NCI-H2196 (cell line): ENCODE measurements around the gene STK38L.
"Not testable (repeated sequence)": the region's sequence is repeated elsewhere in the genome, so short reads cannot be mapped to it uniquely, and the experiment has no call there.

Source experiments
- DNase-seq: peaks from one replicate; lab custom pipeline; 2025; ENCODE audit not compliant: unreplicated experiment; lab: John Stamatoyannopoulos, UW

STK38L gene

DNA sequence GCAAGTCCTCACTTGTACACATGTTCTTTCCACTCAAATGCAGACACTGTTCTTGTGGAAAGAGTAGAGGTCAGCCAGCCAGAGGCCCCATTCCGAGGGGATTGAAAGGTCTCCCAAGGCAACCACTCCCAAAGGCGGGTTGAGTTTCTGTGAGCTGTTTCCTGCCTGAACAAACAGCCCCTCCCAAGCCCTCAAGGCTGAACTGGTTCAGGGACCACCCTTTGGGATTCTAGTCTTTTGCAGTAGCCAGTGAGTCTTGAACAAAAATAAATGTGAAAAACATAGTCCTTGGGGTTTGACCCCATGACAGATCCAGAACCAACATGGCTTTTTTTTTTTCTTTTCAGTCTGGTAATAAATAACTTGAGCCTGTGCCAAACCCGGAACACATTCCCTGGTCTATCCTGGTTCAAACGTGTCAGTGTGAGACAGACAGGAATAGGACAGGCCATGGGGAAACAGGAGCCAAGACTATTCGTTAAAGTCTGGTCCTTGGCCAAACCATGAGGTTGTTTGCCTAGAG lies 17.6 kb upstream of the STK38L start:
- DNase-seq: peak; percentile 58

- no peak for DNase-seq
Observed at GRCh38 chr12:27229367-27229766, 14.7 kb upstream of the STK38L start.

- DNase-seq: not testable (repeated sequence)
Observed at GRCh38 chr12:27231374-27231773, 12.7 kb upstream of the STK38L start.

DNA sequence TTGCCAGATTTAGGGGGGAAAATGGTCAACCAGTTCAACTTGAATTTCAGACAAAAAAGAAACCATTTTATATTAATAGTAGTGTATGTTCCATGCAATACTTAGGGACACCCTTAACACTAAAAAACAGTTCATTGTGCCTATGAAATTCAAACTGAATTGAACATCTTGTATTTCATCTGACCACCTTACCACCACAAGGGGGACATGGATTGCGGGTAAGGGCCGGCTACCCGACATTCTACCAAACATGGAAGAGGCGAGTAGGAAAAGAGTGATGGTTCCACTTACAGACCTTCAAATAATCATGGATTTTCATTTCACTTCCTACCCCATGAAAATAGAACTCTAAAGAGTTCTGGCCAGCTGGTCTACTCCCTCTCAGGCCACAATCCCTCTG lies 10.3 kb upstream of the STK38L start:
- DNase-seq: no peak

DNA sequence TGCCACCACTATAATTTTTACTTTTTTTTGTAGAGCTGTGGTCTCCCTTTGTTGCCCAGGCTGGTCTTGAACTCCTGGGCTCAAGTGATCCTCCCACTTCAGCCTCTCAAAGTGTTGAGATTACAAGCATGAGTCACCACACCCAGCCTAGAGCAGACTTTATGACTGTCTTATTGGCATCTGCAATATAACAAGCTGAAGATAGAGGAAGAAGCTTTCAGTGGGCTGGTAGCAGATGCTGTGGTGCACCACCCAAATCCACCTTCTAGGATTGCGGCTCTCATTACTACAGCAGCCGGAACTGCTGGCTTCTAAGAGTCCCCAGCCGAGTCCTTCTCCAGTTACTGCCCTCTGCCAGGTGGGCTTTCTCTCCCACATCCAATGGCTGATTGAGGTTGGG lies 7.6 kb upstream of the STK38L start:
- DNase-seq: no peak

GRCh38 chr12:27237790-27238771 lies 6.0 kb upstream of the STK38L start:
- DNase-seq: no peak

- DNase-seq: no peak
Observed at GRCh38 chr12:27243006-27243405, 1.1 kb upstream of the STK38L start.

DNA sequence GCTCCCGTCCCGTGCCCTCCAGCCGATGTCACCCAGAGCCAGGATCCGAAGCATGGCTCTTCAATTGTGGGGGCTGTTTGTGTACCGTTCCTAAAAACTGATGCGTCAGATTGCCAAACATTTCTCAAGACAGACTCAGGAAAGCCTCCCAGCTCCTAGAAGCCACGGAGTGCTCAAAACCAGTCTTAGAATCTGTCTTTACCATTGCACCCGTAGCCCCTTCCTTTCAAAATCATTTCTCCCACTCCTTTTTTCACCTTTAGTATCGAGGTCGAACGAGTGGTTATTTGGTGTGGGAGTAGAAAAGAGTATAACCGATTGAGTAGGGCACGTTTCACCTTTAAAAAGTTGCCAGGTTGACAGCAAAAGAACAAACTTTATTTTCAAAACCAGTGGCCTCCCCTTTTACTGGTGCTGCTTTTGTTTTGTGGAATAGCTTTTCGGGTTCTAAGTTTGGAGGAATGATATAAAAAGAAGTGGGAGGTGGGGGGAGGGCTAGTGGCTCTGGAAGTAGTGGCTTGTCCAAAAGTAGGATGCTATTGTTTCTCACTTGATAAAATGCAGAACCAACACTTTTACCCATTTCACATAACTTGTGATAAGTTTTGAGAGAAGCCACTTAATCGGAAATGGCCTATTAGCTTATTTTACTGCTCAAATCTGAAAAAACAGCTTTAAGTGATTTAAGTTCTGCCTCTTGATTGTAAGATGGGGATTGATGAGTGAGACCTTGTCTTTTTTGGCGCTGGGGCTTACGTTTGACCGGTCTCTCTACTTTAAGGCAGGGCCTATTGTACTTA lies 803 bp downstream of the STK38L start:
- DNase-seq: no peak

- DNase-seq: no peak
Observed at GRCh38 chr12:27246141-27246540, 2.1 kb downstream of the STK38L start.

- no peak for DNase-seq
Observed at GRCh38 chr12:27246774-27247173, 2.7 kb downstream of the STK38L start.

DNA sequence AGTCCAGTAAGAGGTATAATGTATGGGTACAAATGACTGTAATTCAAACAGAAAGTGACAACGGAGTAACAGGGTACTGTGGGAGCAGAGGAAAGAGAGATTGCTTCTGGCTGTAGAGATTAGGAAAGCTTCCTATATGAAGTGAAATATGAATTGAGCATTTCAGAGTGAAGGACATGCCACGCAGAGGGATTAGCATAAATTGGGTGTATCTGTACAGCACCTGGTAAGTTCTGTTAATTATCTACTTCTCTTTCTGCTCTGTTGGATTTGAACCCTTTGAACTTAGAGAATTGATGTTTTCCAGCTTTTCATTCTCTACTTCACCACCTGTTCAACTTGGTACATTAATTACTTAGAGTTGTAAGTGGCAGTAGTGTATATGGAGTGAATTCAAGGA lies 8.8 kb downstream of the STK38L start:
- DNase-seq: no peak

DNA sequence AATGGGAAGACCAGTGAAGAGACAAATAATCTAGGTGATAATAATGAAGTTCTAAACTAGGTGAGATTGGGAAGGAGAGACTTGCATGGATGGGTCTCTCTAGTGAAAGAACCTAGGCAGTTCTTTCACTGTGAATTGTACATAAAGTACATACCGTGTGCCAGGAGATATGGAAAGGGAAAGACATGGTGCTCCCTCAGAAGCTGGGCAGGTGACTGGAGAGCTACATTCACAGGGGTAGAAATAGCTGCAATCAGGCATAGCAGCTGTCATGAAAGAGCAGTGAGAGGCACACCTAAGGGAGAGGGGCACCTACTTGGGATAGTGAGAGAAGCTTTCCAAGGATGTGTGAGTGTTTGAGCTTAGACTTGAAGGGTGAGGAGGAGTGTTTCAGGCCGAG lies 9.3 kb downstream of the STK38L start:
- no peak for DNase-seq

GRCh38 chr12:27255806-27256205 lies 11.7 kb downstream of the STK38L start:
- no peak for DNase-seq

DNA sequence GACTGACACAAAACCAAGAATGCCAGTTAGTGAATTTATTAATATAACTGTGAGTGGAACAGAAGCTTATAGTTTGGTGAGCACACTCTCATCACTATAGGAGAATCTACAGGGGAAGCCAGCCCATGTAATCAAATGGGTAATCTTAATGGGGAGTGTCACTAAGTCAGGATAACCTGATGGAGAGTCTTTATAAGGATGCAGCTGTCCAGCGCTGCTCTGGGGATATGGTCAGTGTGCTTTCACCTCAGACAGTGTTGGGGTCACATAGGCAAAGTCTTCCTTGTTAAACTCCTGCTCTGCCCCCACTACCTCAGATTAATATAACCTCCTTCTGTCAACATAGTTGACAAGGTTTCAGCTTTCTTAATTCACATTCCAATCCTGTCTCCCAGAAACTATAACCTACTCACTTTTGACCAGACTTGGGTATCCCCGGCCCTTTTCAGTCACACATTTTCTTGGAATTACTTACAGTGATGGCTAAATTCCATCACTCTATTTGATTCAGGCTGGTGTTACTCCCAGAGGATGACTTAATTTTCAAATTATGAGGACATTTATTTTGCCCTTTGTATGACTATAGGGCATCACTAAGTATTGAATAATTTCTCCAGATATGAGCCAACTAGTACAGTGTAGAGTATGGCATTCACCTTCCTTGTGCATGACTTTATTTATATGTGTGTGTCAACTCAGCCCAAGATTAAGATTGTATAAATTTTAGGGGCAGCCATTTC lies 13.2 kb downstream of the STK38L start:
- no peak for DNase-seq

DNA sequence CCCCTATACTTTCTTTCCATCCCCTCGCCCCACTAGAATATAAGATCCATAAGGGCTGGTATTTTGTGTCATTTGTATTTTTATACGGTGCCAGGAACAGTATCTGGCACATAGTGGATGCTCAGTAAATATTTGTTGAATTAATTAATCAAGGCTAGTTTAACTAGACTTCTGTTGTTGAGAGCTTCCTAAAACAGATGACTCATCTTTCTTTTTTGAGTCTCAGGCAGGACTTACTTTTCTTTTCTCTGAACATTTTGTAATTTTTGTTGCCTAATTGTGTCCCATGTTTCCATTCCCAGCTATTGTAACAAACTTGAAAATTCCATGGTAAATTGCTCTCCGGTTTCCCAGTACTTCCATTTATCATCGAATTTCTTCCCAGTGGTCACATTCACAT lies 16.7 kb downstream of the STK38L start:
- no peak for DNase-seq

GRCh38 chr12:27261866-27262265 lies 17.8 kb downstream of the STK38L start:
- DNase-seq: no peak

GRCh38 chr12:27270148-27270547 lies 26.1 kb downstream of the STK38L start:
- DNase-seq: no peak

DNA sequence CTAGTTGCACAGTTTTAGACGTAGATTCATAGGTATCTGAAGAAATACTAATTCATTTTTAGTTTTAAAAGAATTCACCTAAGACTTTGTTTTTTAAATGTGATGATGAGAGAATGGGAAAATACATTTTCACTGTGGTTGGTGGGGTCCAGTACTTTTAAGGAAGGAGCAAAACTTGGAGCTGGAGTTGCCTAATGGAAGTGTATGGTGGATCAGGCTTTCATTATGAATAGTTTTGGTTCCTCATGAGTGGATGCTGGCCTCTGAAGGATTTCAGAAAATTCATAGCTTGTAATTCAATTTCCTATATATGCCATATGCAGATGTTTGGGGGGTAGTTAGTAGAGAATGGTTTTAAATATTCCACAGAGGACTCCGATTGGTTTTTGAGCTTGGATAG lies 27.1 kb downstream of the STK38L start:
- DNase-seq: no peak

DNA sequence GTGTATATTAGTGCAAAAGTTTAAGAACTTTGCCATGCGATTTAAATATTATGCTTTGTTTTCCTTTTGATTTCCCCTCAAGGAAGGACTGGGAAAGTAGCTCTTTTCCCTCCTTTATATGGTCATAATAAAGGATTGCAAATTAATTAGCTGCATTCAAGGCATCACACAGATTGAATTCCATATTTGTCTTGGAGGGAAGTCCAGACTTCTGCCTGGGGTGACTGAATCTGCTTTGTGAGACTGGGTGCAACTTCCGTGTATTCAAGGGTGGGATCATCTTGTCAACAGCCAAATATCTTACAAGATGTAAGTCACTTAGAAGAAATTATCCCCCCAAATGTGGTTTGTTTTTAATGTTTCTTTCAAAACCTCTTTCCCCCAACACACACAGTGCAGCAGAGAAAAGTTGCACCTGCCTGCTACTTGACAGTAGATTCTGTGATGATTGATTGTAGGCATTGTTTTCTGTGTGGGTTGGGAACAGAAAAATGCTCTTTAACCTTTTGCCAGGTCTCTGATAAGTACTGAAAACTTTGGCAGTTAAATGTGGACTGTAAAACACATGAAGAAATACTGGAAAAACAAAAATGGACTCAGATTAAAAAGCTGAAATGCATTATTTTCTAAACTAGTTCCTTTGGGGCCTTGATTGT lies 28.4 kb downstream of the STK38L start:
- peak; percentile 82 for DNase-seq

GRCh38 chr12:27273114-27273513 lies 29.0 kb downstream of the STK38L start:
- DNase-seq: no peak

DNA sequence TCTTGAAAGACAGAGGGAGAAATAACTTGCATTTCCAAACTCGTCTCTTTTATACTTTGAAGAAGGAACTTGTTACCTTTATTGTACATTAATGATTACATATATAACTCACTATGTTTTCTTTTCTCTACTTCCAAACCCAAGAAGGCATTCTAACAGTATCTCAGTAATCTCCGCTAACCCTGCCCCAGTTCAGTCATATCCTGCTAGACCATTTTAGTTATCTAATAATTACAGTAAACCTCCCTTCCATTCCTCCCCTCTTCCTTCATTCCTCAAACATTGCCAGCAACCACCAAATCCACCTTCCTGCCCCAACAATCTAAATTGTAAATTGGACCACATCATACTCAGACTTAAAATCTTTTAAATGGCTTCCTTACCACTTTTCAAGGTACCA lies 30.6 kb downstream of the STK38L start:
- no peak for DNase-seq
